Fibroblast of pulmonary artery (primary cell): ENCODE data around the gene MRPL52.
"Not testable (repeated sequence)": the region's sequence is repeated elsewhere in the genome, so short reads cannot be mapped to it uniquely, and the experiment has no call there.

Source experiments
- DNase-seq: peaks from one replicate; pipeline ENCODE4 v3.0.0-alpha.2; 2010; ENCODE audit warnings: low read depth
- H3K4me3 ChIP-seq: replicated peaks from 2 replicates; pipeline ENCODE4 v1.5.1; 2011; ENCODE audit warnings: low read depth, mild to moderate bottlenecking, control low read depth, low read length, moderate library complexity
- CTCF ChIP-seq: IDR thresholded peaks from 2 replicates; pipeline ENCODE4 v1.5.1; 2011; ENCODE audit warnings: mild to moderate bottlenecking, control low read depth, low read length, inconsistent platforms; ENCODE audit errors: missing control alignments

Gene MRPL52

DNA sequence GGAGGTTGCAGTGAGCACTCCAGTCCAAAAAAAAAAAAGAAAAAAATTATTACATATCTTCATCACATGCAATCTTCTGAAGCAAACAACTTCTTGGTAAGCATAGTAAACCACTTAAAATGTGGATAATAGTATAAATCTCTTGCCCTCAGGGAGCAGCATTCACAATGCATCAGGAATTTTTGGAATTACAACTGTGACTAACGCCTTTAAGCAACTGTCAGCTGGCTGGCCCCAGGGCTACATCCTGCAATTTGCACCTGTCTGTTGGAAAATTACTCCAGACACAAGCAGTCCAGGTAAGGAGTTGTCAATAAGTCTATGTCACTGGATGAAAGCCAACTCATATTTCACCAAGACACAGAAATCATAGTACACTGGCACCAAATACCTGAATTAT is 9.0 kb upstream of the MRPL52 start:
- no peak for TF ChIP-seq CTCF
- DNase-seq: no peak

DNA sequence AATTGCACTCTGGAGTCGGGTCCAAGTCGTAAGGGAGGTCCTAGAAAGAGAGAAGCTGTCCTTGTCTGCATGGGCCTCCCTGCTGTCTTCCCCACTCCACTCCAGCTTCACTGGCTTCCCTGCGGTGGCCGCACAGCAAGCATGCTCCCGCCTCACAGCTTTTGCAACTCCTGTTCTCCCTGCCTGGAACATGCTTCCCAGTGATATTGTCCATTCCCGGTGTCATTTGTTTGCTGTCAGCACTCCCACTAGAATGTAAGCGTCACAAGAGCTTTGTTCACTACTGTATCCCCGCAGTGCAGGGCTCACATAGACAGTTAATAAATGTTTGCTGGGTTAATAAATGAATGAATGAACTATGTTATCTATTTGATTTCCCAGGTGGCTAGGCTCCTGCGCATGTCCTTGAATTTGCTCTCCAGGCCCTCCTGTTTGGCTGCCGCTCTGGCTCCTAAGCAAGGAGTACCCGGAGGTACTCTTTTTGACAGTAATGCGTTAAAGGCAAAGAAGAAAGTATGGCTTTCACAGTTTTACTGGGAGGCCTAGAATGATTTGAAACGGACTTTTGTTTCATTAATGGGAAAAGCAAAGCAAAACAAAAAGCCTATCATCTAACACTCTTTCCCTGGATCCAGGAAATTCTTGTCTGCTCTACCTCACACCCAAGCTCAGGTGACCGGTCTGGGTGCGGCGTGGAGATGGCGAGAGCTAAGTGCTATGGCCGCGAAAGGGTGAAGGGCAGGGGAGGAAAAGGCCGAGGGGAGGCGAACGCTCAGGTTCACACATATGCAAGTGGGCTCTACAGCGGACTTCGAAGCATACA is 8.3 kb upstream of the MRPL52 start:
- H3K4me3 ChIP-seq: no peak overlapping the region
- no peak for TF ChIP-seq CTCF
- DNase-seq: no peak

More for the DNA sequence above, 9.0 kb upstream of the MRPL52 start:
- no peak overlapping the region for H3K4me3 ChIP-seq

DNA sequence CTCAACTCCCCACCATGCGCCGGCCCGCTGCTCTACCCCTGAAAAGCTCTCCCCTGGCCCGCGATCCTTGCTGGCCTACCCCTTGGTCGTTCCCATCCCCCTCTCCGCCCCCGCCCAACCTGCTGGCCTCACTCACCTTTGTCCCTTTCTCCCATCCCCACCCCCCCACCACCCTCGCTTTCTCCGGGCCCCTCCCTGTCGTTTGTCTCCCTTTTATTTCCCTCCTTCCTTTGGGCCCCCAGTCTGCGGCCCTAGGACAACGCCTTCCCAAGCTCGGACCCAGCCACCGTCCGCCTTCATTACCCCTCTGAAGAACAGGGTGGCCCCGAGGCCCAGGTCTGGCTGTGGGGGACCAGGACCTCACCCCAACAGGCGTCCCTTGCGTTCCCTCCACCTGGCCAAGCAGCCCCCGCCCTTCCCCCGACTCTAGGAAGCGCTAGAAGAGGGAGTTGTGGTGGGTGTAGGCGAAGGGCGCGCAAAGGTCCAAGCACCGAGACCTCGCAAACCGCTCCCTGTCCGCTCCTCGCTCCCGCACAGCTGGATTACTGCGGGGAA is 7.6 kb upstream of the MRPL52 start:
- peak overlapping the region; percentile 42 for H3K4me3 ChIP-seq
- no peak for DNase-seq
- no peak for TF ChIP-seq CTCF

- peak overlapping the region; percentile 42 for H3K4me3 ChIP-seq
- TF ChIP-seq CTCF: peak; percentile 81
- DNase-seq: peak; percentile 92
Measured at GRCh38 chr14:22822571-22823098, 7.1 kb upstream of the MRPL52 start.

GRCh38 chr14:22824711-22825359 is 4.9 kb upstream of the MRPL52 start:
- no peak overlapping the region for H3K4me3 ChIP-seq
- peak; percentile 95 for DNase-seq
- no peak for TF ChIP-seq CTCF

GRCh38 chr14:22829076-22829660 is 519 bp upstream of the MRPL52 start:
- H3K4me3 ChIP-seq: peak overlapping the region; percentile 67
- not testable (repeated sequence) for DNase-seq

GRCh38 chr14:22830443-22831010 is 840 bp downstream of the MRPL52 start:
- no peak for TF ChIP-seq CTCF
- H3K4me3 ChIP-seq: peak overlapping the region; percentile 67
- no peak for DNase-seq
